Prostate gland (tissue), 2 donors: ENCODE measurements around the gene SRRM4.

Source experiments
- CTCF ChIP-seq, 4 experiments: fragments of 200-600 bp in 2 of 4; fragments of 450-650 bp in 2 of 4; sonication (generic) in 2 of 4; IDR thresholded peaks; 1 replicate in 3 of 4; 2 replicates in 1 of 4; pipeline ENCODE4 v1.5.1; 2016 to 2019; ENCODE audit warnings: antibody characterized with exemption in 4 of 4, mild to moderate bottlenecking in 2 of 4, moderate library complexity in 2 of 4
- POLR2A ChIP-seq: fragments of 450-650 bp; IDR thresholded peaks from one replicate; pipeline ENCODE4 v1.6.1; 2016; ENCODE audit warnings: antibody characterized with exemption, mild to moderate bottlenecking
- POLR2AphosphoS5 ChIP-seq: sonication (generic); formaldehyde crosslinking; IDR thresholded peaks from one replicate; pipeline ENCODE4 v1.6.1; 2017; ENCODE audit warnings: antibody characterized with exemption

GRCh38 chr12:118972982-118973381 lies 8.4 kb upstream of the SRRM4 start:
- no peak for TF ChIP-seq CTCF (IDR thresholded peaks at IDR 0.05)
- TF ChIP-seq POLR2A: no peak
- no peak for TF ChIP-seq POLR2AphosphoS5
